Measurements from ENCODE around the gene CTU2. TPM values are rescaled to one million over a fixed set of nuclear protein-coding genes. Genes with fewer than 3 reads are reported as not detected.

Gene CTU2
- total and polyA plus RNA-seq, 2 donors (not counting 1 experiment from before 2014, with no cell fraction given) = 18.4 to 23.7 TPM

- Histone ChIP-seq H2AFZ (ENCODE audit: insufficient read depth, low read depth, low read length, poor library complexity, severe bottlenecking) (no peak overlapping the region), H3K27me3 (replicated peaks in 1 of 4; ENCODE audit: control extremely low read depth in 1 of 4, control insufficient read depth in 3 of 4, insufficient read depth in 4 of 4, low read length in 3 of 4) (no peaks in the 10 kb centered on the region), H3K36me3 (replicated peaks in 1 of 2; ENCODE audit: control extremely low read depth in 1 of 2, control insufficient read depth in 1 of 2, extremely low read depth in 1 of 2, insufficient read depth in 2 of 2, low read length in 1 of 2) (peaks cover 0 to 62% of the 10 kb centered on the region in 2 experiments), H3K9ac (ENCODE audit: low read length) (no peak overlapping the region), H3K79me2 (ENCODE audit: control insufficient read depth, insufficient read depth, low read length) (peaks cover 15% of the 10 kb centered on the region), H4K20me1 (ENCODE audit: control insufficient read depth, insufficient read depth, low read length, poor library complexity, severe bottlenecking) (peaks cover 26% of the 10 kb centered on the region), H3K4me2 (replicated peaks; ENCODE audit: low read depth, low read length, poor library complexity, severe bottlenecking) (no peak overlapping the region), H3K27ac (ENCODE audit: low read length in 2 of 2) (no peak overlapping the region), H3K4me3 (ENCODE audit: control extremely low read depth in 1 of 5, extremely low read depth in 1 of 5, insufficient read depth in 1 of 5, low read depth in 2 of 5, low read length in 4 of 5) (no peak overlapping the region), H3K4me1 (ENCODE audit: control insufficient read depth in 2 of 2, insufficient read depth in 2 of 2, low read length in 2 of 2) (no peaks in the 10 kb centered on the region), H3K9me3 (ENCODE audit: control extremely low read depth in 1 of 3, control insufficient read depth in 2 of 3, insufficient read depth in 1 of 3, low read length in 2 of 3) (no peaks in the 10 kb centered on the region)
- POLR2A ChIA-PET = no interaction called here
- intact Hi-C loops (cut with micrococcal nuclease) = no loop called here
- TF ChIP-seq EZH2 (IDR thresholded peaks at IDR 0.05; ENCODE audit: borderline replicate concordance, insufficient read depth, low read depth, low read length, poor library complexity, severe bottlenecking) (no peak), CTCF (IDR thresholded peaks at IDR 0.05) (no peak)
- Mint-ChIP-seq H3K4me1 (no peaks in the 10 kb centered on the region), H3K27me3 (no peaks in the 10 kb centered on the region), H3K4me3 (no peak overlapping the region), H3K9me3 (ENCODE audit: insufficient read depth) (no peaks in the 10 kb centered on the region), H3K27ac (no peak overlapping the region)
- 95% methylated on average over 32 of the region's 42 CpGs for WGBS (ENCODE audit: insufficient coverage)
- ATAC-seq (ENCODE audit: low read depth) (no peak), DNase-seq (no peak)
- CTCF ChIA-PET = interaction anchor here (1.2 kb wide), 1 partner anchor 30 kb away, joined by 3 read pairs; no protein-coding TSS in a partner anchor
Measured at GRCh38 chr16:88714420-88715302, 8.4 kb downstream of the CTU2 start.
